Measurements from ENCODE around the gene PHACTR1.

DNA sequence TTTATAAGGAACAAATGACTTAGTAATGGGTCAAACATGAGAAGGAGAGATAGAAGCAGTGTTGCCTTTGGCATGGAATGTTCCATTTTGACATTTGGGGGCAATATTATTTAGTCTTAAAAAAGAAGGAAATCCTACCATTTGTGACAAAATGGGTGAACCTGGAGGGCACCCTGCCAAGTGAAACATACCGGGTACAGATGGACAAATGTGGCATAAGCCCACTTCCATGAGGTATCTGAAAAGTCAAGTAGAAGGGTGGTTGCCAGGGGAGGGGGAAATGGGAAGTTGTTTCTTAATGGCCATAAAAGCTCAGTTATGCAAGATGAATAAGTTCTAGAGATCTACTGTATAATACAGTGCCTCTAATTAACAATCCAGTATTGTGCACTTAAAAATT, 342.5 kb downstream of the PHACTR1 start:
- no peak for TF ChIP-seq POLR2A (IDR thresholded peaks at IDR 0.05)
- TF ChIP-seq, protein P1, sequence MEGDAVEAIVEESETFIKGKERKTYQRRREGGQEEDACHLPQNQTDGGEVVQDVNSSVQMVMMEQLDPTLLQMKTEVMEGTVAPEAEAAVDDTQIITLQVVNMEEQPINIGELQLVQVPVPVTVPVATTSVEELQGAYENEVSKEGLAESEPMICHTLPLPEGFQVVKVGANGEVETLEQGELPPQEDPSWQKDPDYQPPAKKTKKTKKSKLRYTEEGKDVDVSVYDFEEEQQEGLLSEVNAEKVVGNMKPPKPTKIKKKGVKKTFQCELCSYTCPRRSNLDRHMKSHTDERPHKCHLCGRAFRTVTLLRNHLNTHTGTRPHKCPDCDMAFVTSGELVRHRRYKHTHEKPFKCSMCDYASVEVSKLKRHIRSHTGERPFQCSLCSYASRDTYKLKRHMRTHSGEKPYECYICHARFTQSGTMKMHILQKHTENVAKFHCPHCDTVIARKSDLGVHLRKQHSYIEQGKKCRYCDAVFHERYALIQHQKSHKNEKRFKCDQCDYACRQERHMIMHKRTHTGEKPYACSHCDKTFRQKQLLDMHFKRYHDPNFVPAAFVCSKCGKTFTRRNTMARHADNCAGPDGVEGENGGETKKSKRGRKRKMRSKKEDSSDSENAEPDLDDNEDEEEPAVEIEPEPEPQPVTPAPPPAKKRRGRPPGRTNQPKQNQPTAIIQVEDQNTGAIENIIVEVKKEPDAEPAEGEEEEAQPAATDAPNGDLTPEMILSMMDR (IDR thresholded peaks at IDR 0.05) = no peak
- no peak for TF ChIP-seq POLR2AphosphoS5 (IDR thresholded peaks at IDR 0.05)
